Loucy (cell line): ENCODE data around the gene ZNF619.

Experiments used
- CTCF ChIP-seq: fragments of 200-600 bp; sonication (generic); conservative IDR thresholded peaks from 2 replicates; pipeline ENCODE4 v1.5.1; 2014; ENCODE audit warnings: mild to moderate bottlenecking, antibody characterized with exemption, low read length
- EZH2phosphoT487 ChIP-seq: fragments of 200-600 bp; IDR thresholded peaks from 2 replicates; pipeline ENCODE4 v1.6.1; 2018; ENCODE audit warnings: antibody characterized with exemption, mild to moderate bottlenecking, moderate library complexity, borderline replicate concordance

- TF ChIP-seq CTCF (peak; percentile 72), EZH2phosphoT487 (no peak)
Measured at GRCh38 chr3:40505599-40506462, 28.9 kb downstream of the ZNF619 start, which contains the start of gene ZNF620.
